AG09309 (cell line): ENCODE data around the gene MCC.
A peak's percentile ranks its signal among the peaks of the same experiment; 100 is the strongest.

Experiments used
- DNase-seq: peaks from one replicate; pipeline ENCODE4 v3.0.0-alpha.2; 2010; ENCODE audit warnings: low read depth
- H3K4me3 ChIP-seq: 2 replicates; pipeline ENCODE4 v1.5.1; 2011; ENCODE audit warnings: mild to moderate bottlenecking, low read depth, low read length, moderate library complexity; ENCODE audit not compliant: control insufficient read depth
- CTCF ChIP-seq: IDR thresholded peaks from 2 replicates; pipeline ENCODE4 v1.5.1; 2011; ENCODE audit warnings: mild to moderate bottlenecking, low read depth, low read length, inconsistent platforms; ENCODE audit not compliant: insufficient read depth, control insufficient read depth; ENCODE audit errors: missing control alignments

MCC gene

GRCh38 chr5:113052041-113052795 lies 436.0 kb downstream of the MCC start:
- H3K4me3 ChIP-seq: no peak overlapping the region
- DNase-seq: no peak
- no peak for TF ChIP-seq CTCF

- no peak overlapping the region for H3K4me3 ChIP-seq
- no peak for TF ChIP-seq CTCF
- peak; percentile 43 for DNase-seq
These were observed 437.4 kb downstream of the MCC start for GRCh38 chr5:113050721-113051382.

GRCh38 chr5:113048931-113049330 lies 439.3 kb downstream of the MCC start:
- no peak overlapping the region for H3K4me3 ChIP-seq
- no peak for DNase-seq
- no peak for TF ChIP-seq CTCF

- no peak overlapping the region for H3K4me3 ChIP-seq
- TF ChIP-seq CTCF: no peak
- no peak for DNase-seq
These were observed 440.3 kb downstream of the MCC start for GRCh38 chr5:113047733-113048652.

- no peak for DNase-seq
- no peak overlapping the region for H3K4me3 ChIP-seq
These were observed 441.0 kb downstream of the MCC start for GRCh38 chr5:113047234-113047633.

More at GRCh38 chr5:113047234-113047633, 441.0 kb downstream of the MCC start:
- no peak for TF ChIP-seq CTCF
